ENCODE data around the gene PLCB2. TPM values are rescaled to one million over a fixed set of nuclear protein-coding genes. Genes with fewer than 3 reads are reported as not detected.

Gene PLCB2
- total and polyA plus RNA-seq, 7 experiments from 2014 or later = 19.8 to 359 (median 181) TPM

DNA sequence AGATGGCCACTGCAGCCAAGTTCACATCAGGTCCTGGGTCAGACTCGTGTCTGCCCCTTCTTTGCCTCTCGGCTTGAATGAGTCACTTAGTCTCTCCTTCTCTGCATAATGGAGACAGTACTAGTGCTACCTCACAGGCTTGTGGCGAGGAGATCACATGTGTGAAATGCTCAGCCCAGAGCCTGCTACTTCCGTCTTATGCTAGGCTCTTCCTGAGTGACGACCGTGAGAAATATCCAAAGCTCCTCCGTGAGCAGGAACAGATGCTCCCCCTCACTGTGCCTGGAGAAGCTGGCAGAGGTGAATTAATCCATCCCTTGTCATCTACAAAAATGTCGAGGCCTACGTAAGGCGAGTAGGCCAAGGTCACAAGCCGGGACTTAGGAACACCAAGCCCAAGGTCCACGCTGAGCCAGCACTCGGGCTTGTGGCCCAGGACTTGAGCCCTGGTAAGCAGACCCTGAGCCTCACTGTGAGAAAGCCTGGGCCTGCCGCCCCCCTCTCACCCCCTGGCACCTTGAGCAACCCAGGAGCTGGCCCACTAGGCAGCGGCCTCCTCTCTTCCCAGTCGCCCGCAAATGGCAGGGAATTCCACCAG is 51.0 kb downstream of the PLCB2 start:
- Histone ChIP-seq H3K27me3 (ENCODE audit: control insufficient read depth in 2 of 2, insufficient read depth in 2 of 2, low read length in 2 of 2) (peaks cover 0 to 3% of the 10 kb centered on the region in 2 donors), H3K9me3 (ENCODE audit: control insufficient read depth in 2 of 3, low read length in 3 of 3) (no peaks in the 10 kb centered on the region), H3K27ac (ENCODE audit: low read depth, low read length) (no peak overlapping the region), H3K36me3 (ENCODE audit: control insufficient read depth in 2 of 3, insufficient read depth in 3 of 3, low read length in 3 of 3) (no peaks in the 10 kb centered on the region), H3K4me3 (ENCODE audit: low read length) (no peak overlapping the region), H3K4me1 (ENCODE audit: control insufficient read depth in 2 of 2, insufficient read depth in 2 of 2, low read length in 2 of 2) (peaks cover 0 to 5% of the 10 kb centered on the region in 2 donors)
- POLR2A ChIA-PET = no interaction called here
- Mint-ChIP-seq H3K27me3 (peaks cover 19 to 33% (median 26%) of the 10 kb centered on the region in 5 donors), H3K27ac (peak overlapping the region in 1 of 9 donors; percentile 41), H3K36me3 (no peaks in the 10 kb centered on the region), H3K4me3 (peak overlapping the region in 1 of 10 donors; percentile 71), H3K4me1 (peaks cover 4 to 13% (median 9%) of the 10 kb centered on the region in 7 donors), H3K9me3 (peaks cover 0 to 1% (median 0%) of the 10 kb centered on the region in 11 donors)
- CTCF ChIA-PET = no interaction called here
- ATAC-seq (peak; percentile 82), DNase-seq (no peak)
- intact Hi-C loops (cut with micrococcal nuclease) = no loop called here

- Mint-ChIP-seq H3K4me1 (peaks cover 4 to 17% (median 9%) of the 10 kb centered on the region in 7 donors), H3K4me3 (peak overlapping the region in 1 of 10 donors; percentile 12), H3K9me3 (no peaks in the 10 kb centered on the region), H3K36me3 (no peaks in the 10 kb centered on the region), H3K27ac (peak overlapping the region in 1 of 9 donors; percentile 51), H3K27me3 (peaks cover 27 to 44% (median 36%) of the 10 kb centered on the region in 5 donors)
- Histone ChIP-seq H3K27ac (ENCODE audit: low read depth, low read length) (no peak overlapping the region), H3K9me3 (ENCODE audit: control insufficient read depth in 2 of 3, low read length in 3 of 3) (no peaks in the 10 kb centered on the region), H3K36me3 (ENCODE audit: control insufficient read depth in 2 of 3, insufficient read depth in 3 of 3, low read length in 3 of 3) (no peaks in the 10 kb centered on the region), H3K4me1 (ENCODE audit: control insufficient read depth in 2 of 2, insufficient read depth in 2 of 2, low read length in 2 of 2) (peaks cover 0 to 5% of the 10 kb centered on the region in 2 donors), H3K27me3 (ENCODE audit: control insufficient read depth in 2 of 2, insufficient read depth in 2 of 2, low read length in 2 of 2) (peaks cover 0 to 3% of the 10 kb centered on the region in 2 donors), H3K4me3 (ENCODE audit: low read length) (no peak overlapping the region)
- POLR2A ChIA-PET = no interaction called here
- CTCF ChIA-PET = interaction anchor here (0.7 kb wide), 1 partner anchor 18 kb away, joined by 3 read pairs; no protein-coding TSS in a partner anchor
- ATAC-seq (no peak), DNase-seq (no peak)
- intact Hi-C loops (cut with micrococcal nuclease) = no loop called here
These were observed 52.7 kb downstream of the PLCB2 start for GRCh38 chr15:40255033-40255432.

- ChIA-PET POLR2A (no interaction called here), CTCF (no interaction called here)
- no peak for ATAC-seq
- no peak overlapping the region for H3K27ac Mint-ChIP-seq
- H3K27me3 Mint-ChIP-seq = peaks cover 27 to 50% (median 36%) of the 10 kb centered on the region in 5 donors
- peaks cover 4 to 17% (median 9%) of the 10 kb centered on the region in 7 donors for H3K4me1 Mint-ChIP-seq
- Histone ChIP-seq H3K9me3 (ENCODE audit: control insufficient read depth in 2 of 3, low read length in 3 of 3) (no peaks in the 10 kb centered on the region), H3K27ac (ENCODE audit: low read depth, low read length) (no peak overlapping the region), H3K27me3 (ENCODE audit: control insufficient read depth in 2 of 2, insufficient read depth in 2 of 2, low read length in 2 of 2) (peaks cover 0 to 3% of the 10 kb centered on the region in 2 donors), H3K36me3 (ENCODE audit: control insufficient read depth in 2 of 3, insufficient read depth in 3 of 3, low read length in 3 of 3) (no peaks in the 10 kb centered on the region), H3K4me3 (ENCODE audit: low read length) (no peak overlapping the region), H3K4me1 (ENCODE audit: control insufficient read depth in 2 of 2, insufficient read depth in 2 of 2, low read length in 2 of 2) (peaks cover 0 to 5% of the 10 kb centered on the region in 2 donors)
- intact Hi-C loops (cut with micrococcal nuclease) = no loop called here
- no peaks in the 10 kb centered on the region for H3K9me3 Mint-ChIP-seq
- DNase-seq = no peak
- H3K4me3 Mint-ChIP-seq = peak overlapping the region in 2 of 10 donors; percentile 29 to 68
- no peaks in the 10 kb centered on the region for H3K36me3 Mint-ChIP-seq
These were observed 53.3 kb downstream of the PLCB2 start for GRCh38 chr15:40254452-40254851.

DNA sequence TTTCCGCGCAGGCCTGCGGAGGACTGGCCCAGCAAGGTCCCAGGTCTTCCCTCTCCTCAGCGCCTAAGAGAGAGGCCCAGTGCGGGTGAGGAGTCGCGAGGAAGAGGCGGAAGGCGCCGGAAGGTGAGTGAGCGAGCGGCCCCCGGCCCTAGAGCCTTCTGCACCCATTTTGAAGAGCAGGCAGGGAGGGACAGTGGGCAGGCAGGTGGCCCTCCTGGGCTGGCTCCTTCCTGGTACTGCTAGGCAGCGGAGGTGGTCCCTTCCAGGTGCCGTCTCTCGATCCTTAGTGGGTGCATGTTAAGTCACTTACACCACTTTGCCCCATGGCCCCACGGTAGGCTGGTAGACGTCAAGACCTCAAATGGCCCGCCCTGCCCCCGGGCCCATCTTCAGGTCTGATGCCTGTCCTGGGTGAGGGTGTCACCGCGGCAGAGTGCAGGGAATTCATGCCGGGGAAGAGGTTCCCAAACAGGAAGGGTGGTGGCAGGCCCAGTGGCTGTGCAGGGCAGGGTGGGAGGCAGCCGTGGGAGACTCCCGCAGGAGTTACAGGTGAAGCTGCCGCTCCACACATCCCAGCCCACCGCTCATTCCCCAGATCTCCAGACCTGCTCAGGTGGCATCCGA is 54.5 kb downstream of the PLCB2 start:
- Mint-ChIP-seq H3K27ac (peak overlapping the region in 1 of 9 donors; percentile 55), H3K27me3 (peaks cover 27 to 56% (median 36%) of the 10 kb centered on the region in 5 donors), H3K36me3 (no peaks in the 10 kb centered on the region), H3K4me1 (peaks cover 4 to 17% (median 9%) of the 10 kb centered on the region in 7 donors), H3K4me3 (peak overlapping the region; percentile 59 to 90 (median 76)), H3K9me3 (no peaks in the 10 kb centered on the region)
- intact Hi-C loops (cut with micrococcal nuclease) = no loop called here
- Histone ChIP-seq H3K4me1 (ENCODE audit: control insufficient read depth in 2 of 2, insufficient read depth in 2 of 2, low read length in 2 of 2) (peaks cover 0 to 5% of the 10 kb centered on the region in 2 donors), H3K9me3 (ENCODE audit: control insufficient read depth in 2 of 3, low read length in 3 of 3) (no peaks in the 10 kb centered on the region), H3K4me3 (ENCODE audit: low read length) (peak overlapping the region; percentile 41), H3K27ac (ENCODE audit: low read depth, low read length) (no peak overlapping the region), H3K27me3 (ENCODE audit: control insufficient read depth in 2 of 2, insufficient read depth in 2 of 2, low read length in 2 of 2) (peaks cover 0 to 3% of the 10 kb centered on the region in 2 donors), H3K36me3 (ENCODE audit: control insufficient read depth in 2 of 3, insufficient read depth in 3 of 3, low read length in 3 of 3) (no peaks in the 10 kb centered on the region)
- CTCF ChIA-PET = no interaction called here
- POLR2A ChIA-PET = no interaction called here
- DNase-seq (no peak), ATAC-seq (peak; percentile 13)

- no peak overlapping the region for H3K27ac ChIP-seq (ENCODE audit: low read depth, low read length)
- H3K4me1 ChIP-seq (ENCODE audit: control insufficient read depth in 2 of 2, insufficient read depth in 2 of 2, low read length in 2 of 2) = peaks cover 0 to 5% of the 10 kb centered on the region in 2 donors
- peak; percentile 55 for ATAC-seq
- CTCF ChIA-PET = no interaction called here
- H3K36me3 ChIP-seq (ENCODE audit: control insufficient read depth in 2 of 3, insufficient read depth in 3 of 3, low read length in 3 of 3) = no peaks in the 10 kb centered on the region
- POLR2A ChIA-PET = no interaction called here
- H3K27me3 Mint-ChIP-seq = peaks cover 27 to 56% (median 36%) of the 10 kb centered on the region in 5 donors
- peaks cover 4 to 17% (median 9%) of the 10 kb centered on the region in 7 donors for H3K4me1 Mint-ChIP-seq
- DNase-seq = peak in 1 of 9 donors; percentile 36
- H3K4me3 ChIP-seq (ENCODE audit: low read length) = peak overlapping the region; percentile 41
- intact Hi-C loops (cut with micrococcal nuclease) = no loop called here
- peak overlapping the region; percentile 59 to 90 (median 76) for H3K4me3 Mint-ChIP-seq
- H3K27me3 ChIP-seq (ENCODE audit: control insufficient read depth in 2 of 2, insufficient read depth in 2 of 2, low read length in 2 of 2) = peaks cover 0 to 3% of the 10 kb centered on the region in 2 donors
- H3K9me3 ChIP-seq (ENCODE audit: control insufficient read depth in 2 of 3, low read length in 3 of 3) = no peaks in the 10 kb centered on the region
- H3K36me3 Mint-ChIP-seq = no peaks in the 10 kb centered on the region
- H3K27ac Mint-ChIP-seq = peak overlapping the region in 1 of 9 donors; percentile 55
- H3K9me3 Mint-ChIP-seq = no peaks in the 10 kb centered on the region
These were observed 55.1 kb downstream of the PLCB2 start for GRCh38 chr15:40252438-40253166.

GRCh38 chr15:40252141-40252437 is 55.6 kb downstream of the PLCB2 start:
- Mint-ChIP-seq H3K36me3 (no peaks in the 10 kb centered on the region), H3K4me1 (peaks cover 4 to 17% (median 9%) of the 10 kb centered on the region in 7 donors), H3K27ac (no peak overlapping the region), H3K4me3 (peak overlapping the region in 5 of 10 donors; percentile 33 to 81 (median 63)), H3K9me3 (no peaks in the 10 kb centered on the region), H3K27me3 (peaks cover 27 to 56% (median 36%) of the 10 kb centered on the region in 5 donors)
- H3K4me3 ChIP-seq (ENCODE audit: low read length) = no peak overlapping the region
- no peak overlapping the region for H3K27ac ChIP-seq (ENCODE audit: low read depth, low read length)
- POLR2A ChIA-PET = no interaction called here
- no peak for DNase-seq
- no peak for ATAC-seq
- H3K27me3 ChIP-seq (ENCODE audit: control insufficient read depth in 2 of 2, insufficient read depth in 2 of 2, low read length in 2 of 2) = peaks cover 0 to 3% of the 10 kb centered on the region in 2 donors
- no peaks in the 10 kb centered on the region for H3K36me3 ChIP-seq (ENCODE audit: control insufficient read depth in 2 of 3, insufficient read depth in 3 of 3, low read length in 3 of 3)
- no peaks in the 10 kb centered on the region for H3K9me3 ChIP-seq (ENCODE audit: control insufficient read depth in 2 of 3, low read length in 3 of 3)
- CTCF ChIA-PET = no interaction called here
- H3K4me1 ChIP-seq (ENCODE audit: control insufficient read depth in 2 of 2, insufficient read depth in 2 of 2, low read length in 2 of 2) = peaks cover 0 to 5% of the 10 kb centered on the region in 2 donors
- intact Hi-C loops (cut with micrococcal nuclease) = no loop called here
